ENCODE data around the gene SMKR1. TPM values are rescaled to one million over a fixed set of nuclear protein-coding genes. Genes with fewer than 3 reads are reported as not detected.

Gene SMKR1
- total RNA-seq, 1 experiment from 2014 or later: 7.4 TPM

- Histone ChIP-seq H2AFZ (ENCODE audit: low read length) (no peak overlapping the region), H3F3A (ENCODE audit: low read length, unreplicated experiment) (no peaks in the 10 kb centered on the region), H3K36me3 (ENCODE audit: low read depth, low read length) (no peaks in the 10 kb centered on the region), H3K4me1 (ENCODE audit: insufficient read depth, low read length) (no peaks in the 10 kb centered on the region), H3K9me2 (replicated peaks; ENCODE audit: low read length) (no peaks in the 10 kb centered on the region), H3K9me3 (ENCODE audit: low read length) (no peaks in the 10 kb centered on the region), H3K27ac (ENCODE audit: low read length) (no peak overlapping the region), H3K27me3 (ENCODE audit: low read length) (no peaks in the 10 kb centered on the region), H3K9ac (ENCODE audit: low read length) (no peak overlapping the region), H4K20me1 (ENCODE audit: low read length) (no peaks in the 10 kb centered on the region), H3K79me2 (ENCODE audit: low read length) (no peaks in the 10 kb centered on the region), H3K4me2 (ENCODE audit: low read length) (no peak overlapping the region), H3K4me3 (ENCODE audit: low read length) (no peak overlapping the region)
- DNase-seq (no peak), ATAC-seq (no peak)
- POLR2A ChIA-PET (ENCODE audit: unreplicated experiment): no interaction called here
- CTCF ChIA-PET: no interaction called here
- no TSS peak for BruUV-seq (replicated peaks)
- intact Hi-C loops (cut with micrococcal nuclease): no loop called here
- no peak for TF ChIP-seq EZH2phosphoT487 (IDR thresholded peaks at IDR 0.05; ENCODE audit: borderline replicate concordance, low read length)
- TF ChIP-seq EZH2 (IDR thresholded peaks at IDR 0.05; ENCODE audit: low read length, unreplicated experiment): no peak
- TF ChIP-seq, protein P1, sequence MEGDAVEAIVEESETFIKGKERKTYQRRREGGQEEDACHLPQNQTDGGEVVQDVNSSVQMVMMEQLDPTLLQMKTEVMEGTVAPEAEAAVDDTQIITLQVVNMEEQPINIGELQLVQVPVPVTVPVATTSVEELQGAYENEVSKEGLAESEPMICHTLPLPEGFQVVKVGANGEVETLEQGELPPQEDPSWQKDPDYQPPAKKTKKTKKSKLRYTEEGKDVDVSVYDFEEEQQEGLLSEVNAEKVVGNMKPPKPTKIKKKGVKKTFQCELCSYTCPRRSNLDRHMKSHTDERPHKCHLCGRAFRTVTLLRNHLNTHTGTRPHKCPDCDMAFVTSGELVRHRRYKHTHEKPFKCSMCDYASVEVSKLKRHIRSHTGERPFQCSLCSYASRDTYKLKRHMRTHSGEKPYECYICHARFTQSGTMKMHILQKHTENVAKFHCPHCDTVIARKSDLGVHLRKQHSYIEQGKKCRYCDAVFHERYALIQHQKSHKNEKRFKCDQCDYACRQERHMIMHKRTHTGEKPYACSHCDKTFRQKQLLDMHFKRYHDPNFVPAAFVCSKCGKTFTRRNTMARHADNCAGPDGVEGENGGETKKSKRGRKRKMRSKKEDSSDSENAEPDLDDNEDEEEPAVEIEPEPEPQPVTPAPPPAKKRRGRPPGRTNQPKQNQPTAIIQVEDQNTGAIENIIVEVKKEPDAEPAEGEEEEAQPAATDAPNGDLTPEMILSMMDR (conservative IDR thresholded peaks at IDR 0.05; ENCODE audit: low read depth, low read length): no peak
Measured at GRCh38 chr7:129544700-129545099, 42.4 kb downstream of the SMKR1 start.

DNA sequence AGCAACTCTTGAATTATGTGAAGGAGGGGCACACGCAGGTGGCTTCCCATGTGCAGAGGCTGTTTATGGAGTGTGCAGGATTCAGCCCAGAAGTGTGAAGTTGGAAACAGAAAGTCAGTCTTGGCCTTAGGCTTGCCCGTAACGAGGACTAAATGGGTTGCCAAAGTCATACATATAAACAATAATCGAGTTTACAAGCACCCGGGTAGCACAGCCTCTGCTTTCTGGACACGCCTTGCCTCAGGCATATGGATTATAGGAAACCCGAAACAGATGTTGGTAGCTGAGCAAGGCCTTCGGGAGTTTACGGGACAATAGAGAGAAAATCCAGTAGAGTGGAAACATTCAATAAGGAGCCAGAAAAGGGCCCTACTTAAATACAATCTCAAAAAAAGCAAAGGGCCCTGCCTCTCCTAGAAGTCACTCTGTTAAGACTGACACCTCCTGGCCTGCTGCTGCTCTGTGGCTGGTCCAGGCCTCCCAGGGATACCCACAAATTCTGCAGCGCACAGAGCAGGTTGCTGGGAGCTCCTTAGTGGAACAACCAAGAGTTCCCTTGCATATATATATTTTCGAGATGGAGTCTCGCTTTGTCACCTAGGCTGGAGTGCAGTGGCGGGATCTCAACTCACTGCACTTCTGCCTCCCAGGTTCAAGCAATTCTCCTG, 48.5 kb downstream of the SMKR1 start:
- H3K9ac ChIP-seq (ENCODE audit: low read length): no peak overlapping the region
- H3K27me3 ChIP-seq (ENCODE audit: low read length): no peaks in the 10 kb centered on the region
- H4K20me1 ChIP-seq (ENCODE audit: low read length): no peaks in the 10 kb centered on the region
- TF ChIP-seq, protein P1 (conservative IDR thresholded peaks at IDR 0.05; ENCODE audit: low read depth, low read length): no peak
- TF ChIP-seq EZH2phosphoT487 (IDR thresholded peaks at IDR 0.05; ENCODE audit: borderline replicate concordance, low read length) (no peak), EZH2 (IDR thresholded peaks at IDR 0.05; ENCODE audit: low read length, unreplicated experiment) (no peak)
- H3F3A ChIP-seq (ENCODE audit: low read length, unreplicated experiment): no peaks in the 10 kb centered on the region
- no peaks in the 10 kb centered on the region for H3K36me3 ChIP-seq (ENCODE audit: low read depth, low read length)
- peaks cover 5% of the 10 kb centered on the region; the same call in 1 of the 2 replicates for H3K4me1 ChIP-seq (ENCODE audit: insufficient read depth, low read length)
- H3K4me3 ChIP-seq (ENCODE audit: low read length): no peak overlapping the region
- no TSS peak for BruUV-seq (replicated peaks)
- H3K79me2 ChIP-seq (ENCODE audit: low read length): no peaks in the 10 kb centered on the region
- no peak overlapping the region for H3K4me2 ChIP-seq (ENCODE audit: low read length)
- ChIA-PET POLR2A (ENCODE audit: unreplicated experiment) (no interaction called here), CTCF (no interaction called here)
- DNase-seq: no peak
- H3K9me3 ChIP-seq (ENCODE audit: low read length): no peaks in the 10 kb centered on the region
- intact Hi-C loops (cut with micrococcal nuclease): no loop called here
- no peaks in the 10 kb centered on the region for H3K9me2 ChIP-seq (replicated peaks; ENCODE audit: low read length)
- ATAC-seq: peak; percentile 42
- no peak overlapping the region for H2AFZ ChIP-seq (ENCODE audit: low read length)
- no peak overlapping the region for H3K27ac ChIP-seq (ENCODE audit: low read length)

DNA sequence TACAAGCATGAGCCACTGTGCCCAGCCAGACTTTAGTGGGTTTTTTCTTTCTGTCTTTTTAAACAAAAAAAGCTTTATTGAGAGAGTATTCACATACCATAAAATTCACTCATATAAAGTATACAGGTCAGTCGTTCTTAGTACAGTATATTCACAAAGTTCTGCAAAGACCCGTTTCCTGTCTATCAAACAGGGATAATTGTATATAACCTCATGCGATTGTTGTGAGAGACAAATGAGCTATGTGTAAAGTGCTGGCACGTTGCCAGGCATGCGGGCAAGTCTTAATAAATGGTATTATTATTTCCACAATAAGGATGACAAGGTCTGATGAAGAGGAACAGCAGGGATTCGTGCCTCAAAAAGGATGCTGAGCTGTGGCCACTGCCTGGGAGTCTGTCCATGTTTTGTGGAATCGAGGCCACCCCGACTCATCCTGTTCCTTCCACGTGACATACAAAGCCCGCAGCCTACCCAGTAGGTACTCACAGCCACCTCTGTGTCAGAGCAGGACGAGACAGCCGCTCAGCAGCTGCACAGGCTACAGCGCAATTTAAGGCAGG, 51.6 kb downstream of the SMKR1 start:
- TF ChIP-seq EZH2 (IDR thresholded peaks at IDR 0.05; ENCODE audit: low read length, unreplicated experiment): no peak
- no peak for TF ChIP-seq EZH2phosphoT487 (IDR thresholded peaks at IDR 0.05; ENCODE audit: borderline replicate concordance, low read length)
- TF ChIP-seq, protein P1 (conservative IDR thresholded peaks at IDR 0.05; ENCODE audit: low read depth, low read length): no peak
- H3K36me3 ChIP-seq (ENCODE audit: low read depth, low read length): no peaks in the 10 kb centered on the region
- BruUV-seq (replicated peaks): no TSS peak
- H2AFZ ChIP-seq (ENCODE audit: low read length): peak overlapping the region; percentile 47
- H3K27me3 ChIP-seq (ENCODE audit: low read length): no peaks in the 10 kb centered on the region
- H3F3A ChIP-seq (ENCODE audit: low read length, unreplicated experiment): no peaks in the 10 kb centered on the region
- no peak overlapping the region for H3K27ac ChIP-seq (ENCODE audit: low read length)
- no peaks in the 10 kb centered on the region for H3K9me2 ChIP-seq (replicated peaks; ENCODE audit: low read length)
- no peak overlapping the region for H3K9ac ChIP-seq (ENCODE audit: low read length)
- H3K4me2 ChIP-seq (ENCODE audit: low read length): peak overlapping the region; percentile 55
- H4K20me1 ChIP-seq (ENCODE audit: low read length): no peaks in the 10 kb centered on the region
- no peaks in the 10 kb centered on the region for H3K9me3 ChIP-seq (ENCODE audit: low read length)
- H3K79me2 ChIP-seq (ENCODE audit: low read length): no peaks in the 10 kb centered on the region
- peak overlapping the region; percentile 42; the same call in 1 of the 2 replicates for H3K4me3 ChIP-seq (ENCODE audit: low read length)
- POLR2A ChIA-PET (ENCODE audit: unreplicated experiment): no interaction called here
- intact Hi-C loops (cut with micrococcal nuclease): no loop called here
- peaks cover 5% of the 10 kb centered on the region; the same call in 1 of the 2 replicates for H3K4me1 ChIP-seq (ENCODE audit: insufficient read depth, low read length)
- CTCF ChIA-PET: no interaction called here
- peak; percentile 53 for DNase-seq
- ATAC-seq: peak; percentile 74
